ENCODE results near the gene ERC2. TPM values are rescaled to one million over a fixed set of nuclear protein-coding genes. Genes with fewer than 3 reads are reported as not detected.

The ERC2 gene
- total and polyA plus RNA-seq, 7 donors = 0.52 to 5.7 (median 1.2) TPM; not detected in 2

- H3K9me3 ChIP-seq = no peaks in the 10 kb centered on the region
- H3K27ac ChIP-seq = no peak overlapping the region
- DNase-seq = no peak
- H3K36me3 ChIP-seq = no peaks in the 10 kb centered on the region
- 84 to 89% methylated on average over 7 of the region's 7 CpGs for WGBS, 2 donors
- intact Hi-C loops (cut with DNase I) = no loop called here
- no peak overlapping the region for H3K4me3 ChIP-seq
- TF ChIP-seq POLR2AphosphoS5 (IDR thresholded peaks at IDR 0.05) (no peak), CTCF (IDR thresholded peaks at IDR 0.05) (no peak), POLR2A (IDR thresholded peaks at IDR 0.05) (no peak), EP300 (IDR thresholded peaks at IDR 0.05) (no peak)
- no peaks in the 10 kb centered on the region for H3K4me1 ChIP-seq
- H3K27me3 ChIP-seq = no peaks in the 10 kb centered on the region
Measured at GRCh38 chr3:55765398-55765797, 702.9 kb downstream of the ERC2 start.

- Histone ChIP-seq H3K27ac (no peak overlapping the region), H3K9me3 (no peaks in the 10 kb centered on the region), H3K36me3 (no peaks in the 10 kb centered on the region), H3K4me3 (no peak overlapping the region), H3K4me1 (no peaks in the 10 kb centered on the region), H3K27me3 (no peaks in the 10 kb centered on the region)
- TF ChIP-seq POLR2AphosphoS5 (IDR thresholded peaks at IDR 0.05) = no peak
- no peak for TF ChIP-seq CTCF (IDR thresholded peaks at IDR 0.05)
- TF ChIP-seq POLR2A (IDR thresholded peaks at IDR 0.05) = no peak
- TF ChIP-seq EP300 (IDR thresholded peaks at IDR 0.05) = no peak
- no peak for DNase-seq
- 80 to 91% methylated on average over 2 of the region's 2 CpGs for WGBS, 2 donors
- intact Hi-C loops (cut with DNase I) = no loop called here
Measured at GRCh38 chr3:55756976-55757375, 711.3 kb downstream of the ERC2 start.

- DNase-seq = no peak
- no peaks in the 10 kb centered on the region for H3K27me3 ChIP-seq
- no peak overlapping the region for H3K4me3 ChIP-seq
- H3K27ac ChIP-seq = no peak overlapping the region
- H3K9me3 ChIP-seq = no peaks in the 10 kb centered on the region
- no peaks in the 10 kb centered on the region for H3K4me1 ChIP-seq
- intact Hi-C loops (cut with DNase I) = no loop called here
- 73 to 75% methylated on average over 9 of the region's 9 CpGs for WGBS, 2 donors
- TF ChIP-seq CTCF (IDR thresholded peaks at IDR 0.05) (no peak), EP300 (IDR thresholded peaks at IDR 0.05) (no peak), POLR2AphosphoS5 (IDR thresholded peaks at IDR 0.05) (peak in 1 of 4 donors; percentile 14)
- H3K36me3 ChIP-seq = no peaks in the 10 kb centered on the region
Measured at GRCh38 chr3:55755516-55756205, 712.6 kb downstream of the ERC2 start.

- peaks cover 0 to 5% (median 0%) of the 10 kb centered on the region in 4 donors for H3K4me1 ChIP-seq
- H3K9me3 ChIP-seq = no peaks in the 10 kb centered on the region
- no peaks in the 10 kb centered on the region for H3K36me3 ChIP-seq
- TF ChIP-seq POLR2AphosphoS5 (IDR thresholded peaks at IDR 0.05) = no peak
- no peak for TF ChIP-seq EP300 (IDR thresholded peaks at IDR 0.05)
- no peak for TF ChIP-seq CTCF (IDR thresholded peaks at IDR 0.05)
- TF ChIP-seq POLR2A (IDR thresholded peaks at IDR 0.05) = no peak
- DNase-seq = no peak
- no peak overlapping the region for H3K4me3 ChIP-seq
- no peak overlapping the region for H3K27ac ChIP-seq
- H3K27me3 ChIP-seq = no peaks in the 10 kb centered on the region
- intact Hi-C loops (cut with DNase I) = no loop called here
- 79 to 82% methylated on average over 5 of the region's 5 CpGs for WGBS, 2 donors
Measured at GRCh38 chr3:55752911-55753310, 715.4 kb downstream of the ERC2 start.

GRCh38 chr3:55751730-55752129 is 716.5 kb downstream of the ERC2 start:
- intact Hi-C loops (cut with DNase I) = no loop called here
- TF ChIP-seq POLR2AphosphoS5 (IDR thresholded peaks at IDR 0.05) (no peak), CTCF (IDR thresholded peaks at IDR 0.05) (no peak), POLR2A (IDR thresholded peaks at IDR 0.05) (no peak), EP300 (IDR thresholded peaks at IDR 0.05) (no peak)
- DNase-seq = no peak
- WGBS, 2 donors = 68 to 77% methylated on average over 1 of the region's 1 CpG
- Histone ChIP-seq H3K36me3 (no peaks in the 10 kb centered on the region), H3K4me1 (peaks cover 0 to 5% (median 0%) of the 10 kb centered on the region in 4 donors), H3K4me3 (no peak overlapping the region), H3K27me3 (no peaks in the 10 kb centered on the region), H3K27ac (no peak overlapping the region), H3K9me3 (no peaks in the 10 kb centered on the region)
